HG03442 (cell line): Measurements from ENCODE around the gene CFAP299.
"Not testable (repeated sequence)": the region's sequence is repeated elsewhere in the genome, so short reads cannot be mapped to it uniquely, and the experiment has no call there.

ENCODE experiments used
- ATAC-seq: cut with Tn5 transposase; IDR thresholded peaks from one replicate; pipeline ENCODE4 v1.9.1; 2021; ENCODE audit warnings: mild to moderate bottlenecking, moderate library complexity; ENCODE audit not compliant: unreplicated experiment

Gene CFAP299

GRCh38 chr4:80800719-80801118 lies 465.2 kb downstream of the CFAP299 start:
- not testable (repeated sequence) for ATAC-seq

GRCh38 chr4:80803337-80803736 lies 467.8 kb downstream of the CFAP299 start:
- no peak for ATAC-seq

- no peak for ATAC-seq
Measured at GRCh38 chr4:80806472-80806871, 470.9 kb downstream of the CFAP299 start.

- no peak for ATAC-seq
Measured at GRCh38 chr4:80809039-80809729, 473.7 kb downstream of the CFAP299 start.

- no peak for ATAC-seq
Measured at GRCh38 chr4:80811406-80811805, 475.9 kb downstream of the CFAP299 start.

- no peak for ATAC-seq
Measured at GRCh38 chr4:80812145-80812544, 476.6 kb downstream of the CFAP299 start.

- no peak for ATAC-seq
Measured at GRCh38 chr4:80814266-80814665, 478.7 kb downstream of the CFAP299 start.

GRCh38 chr4:80831383-80832361 lies 496.1 kb downstream of the CFAP299 start:
- ATAC-seq = no peak

GRCh38 chr4:80839281-80839680 lies 503.8 kb downstream of the CFAP299 start:
- ATAC-seq = no peak

GRCh38 chr4:80839792-80840191 lies 504.3 kb downstream of the CFAP299 start:
- ATAC-seq = no peak

- ATAC-seq = no peak
Measured at GRCh38 chr4:80840396-80840795, 504.9 kb downstream of the CFAP299 start.

- ATAC-seq = peak; percentile 66
Measured at GRCh38 chr4:80841587-80842281, 506.2 kb downstream of the CFAP299 start.

GRCh38 chr4:80846210-80846609 lies 510.7 kb downstream of the CFAP299 start:
- ATAC-seq = no peak

GRCh38 chr4:80852061-80852460 lies 516.5 kb downstream of the CFAP299 start:
- ATAC-seq = no peak

- no peak for ATAC-seq
Measured at GRCh38 chr4:80873571-80873970, 538.0 kb downstream of the CFAP299 start.

GRCh38 chr4:80874979-80875378 lies 539.4 kb downstream of the CFAP299 start:
- ATAC-seq = no peak

GRCh38 chr4:80875642-80876041 lies 540.1 kb downstream of the CFAP299 start:
- peak; percentile 89 for ATAC-seq

- peak; percentile 77 for ATAC-seq
Measured at GRCh38 chr4:80876810-80877209, 541.3 kb downstream of the CFAP299 start.

- ATAC-seq = no peak
Measured at GRCh38 chr4:80878218-80878617, 542.7 kb downstream of the CFAP299 start.

GRCh38 chr4:80897537-80898303 lies 562.2 kb downstream of the CFAP299 start:
- ATAC-seq = peak; percentile 87

- no peak for ATAC-seq
Measured at GRCh38 chr4:80900908-80901307, 565.4 kb downstream of the CFAP299 start.
